ENCODE results near the gene PRRT1B.

DNA sequence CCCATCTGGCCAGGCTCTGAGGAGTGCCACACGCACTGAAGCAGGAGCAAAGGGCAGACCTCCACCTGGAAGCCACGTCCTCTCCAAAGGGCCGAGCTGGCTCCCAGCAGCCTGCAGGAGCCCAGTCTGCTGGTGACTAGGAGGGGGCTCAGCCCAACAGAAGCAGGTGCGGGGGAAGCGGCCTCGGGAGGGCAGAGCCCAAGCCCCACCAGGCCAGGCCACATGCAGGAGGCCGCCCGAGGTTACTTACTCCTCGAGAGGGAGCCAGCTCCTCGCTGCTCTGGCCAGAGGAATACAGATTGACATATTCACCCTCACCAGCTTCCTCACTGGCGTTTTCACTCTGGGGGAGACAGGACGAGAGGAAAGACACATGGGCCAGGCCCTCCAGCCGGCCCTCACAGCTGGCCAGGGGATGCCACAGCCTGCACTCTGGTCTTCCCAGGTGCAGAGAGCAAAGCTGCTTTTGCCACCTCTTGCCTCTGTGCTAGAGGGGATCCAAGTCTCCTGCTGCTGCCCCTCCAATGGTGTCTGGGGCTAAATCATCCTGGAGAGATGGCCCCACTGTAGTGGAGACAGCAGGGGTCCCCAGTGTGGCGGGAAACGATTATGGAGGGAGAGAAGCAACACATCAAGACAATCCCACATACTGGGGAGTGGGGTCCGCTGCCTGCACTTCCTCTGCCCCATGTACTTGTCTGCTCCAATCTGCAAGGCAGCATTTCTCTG is 58.6 kb downstream of the PRRT1B start:
- no peak for TF ChIP-seq CTCF (IDR thresholded peaks at IDR 0.05; ENCODE audit: low read length)
- TF ChIP-seq EZH2 (IDR thresholded peaks at IDR 0.05; ENCODE audit: borderline replicate concordance, low read length), result no peak

Measured in OCI-LY1 (cell line).